ENCODE data around the gene SHE.

DNA sequence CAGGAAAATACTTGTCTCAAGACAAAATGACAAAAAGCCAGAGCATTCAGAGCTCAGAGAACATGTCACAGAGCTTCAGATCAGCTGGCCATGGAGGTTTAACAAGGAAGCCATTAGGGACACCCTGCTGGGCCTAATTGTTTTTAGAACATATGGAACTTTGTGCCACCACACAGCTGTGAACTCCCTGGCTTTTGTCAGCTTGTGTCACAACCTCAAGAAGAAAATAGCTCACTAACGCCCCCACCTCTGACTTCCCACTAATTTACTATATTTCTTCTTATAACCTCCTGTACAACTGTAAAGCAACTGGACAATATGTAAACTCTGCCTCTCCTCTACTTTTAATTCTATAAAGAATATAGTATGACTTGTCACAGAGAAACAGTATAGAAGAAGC is 21.2 kb downstream of the SHE start:
- TF ChIP-seq, protein P1, sequence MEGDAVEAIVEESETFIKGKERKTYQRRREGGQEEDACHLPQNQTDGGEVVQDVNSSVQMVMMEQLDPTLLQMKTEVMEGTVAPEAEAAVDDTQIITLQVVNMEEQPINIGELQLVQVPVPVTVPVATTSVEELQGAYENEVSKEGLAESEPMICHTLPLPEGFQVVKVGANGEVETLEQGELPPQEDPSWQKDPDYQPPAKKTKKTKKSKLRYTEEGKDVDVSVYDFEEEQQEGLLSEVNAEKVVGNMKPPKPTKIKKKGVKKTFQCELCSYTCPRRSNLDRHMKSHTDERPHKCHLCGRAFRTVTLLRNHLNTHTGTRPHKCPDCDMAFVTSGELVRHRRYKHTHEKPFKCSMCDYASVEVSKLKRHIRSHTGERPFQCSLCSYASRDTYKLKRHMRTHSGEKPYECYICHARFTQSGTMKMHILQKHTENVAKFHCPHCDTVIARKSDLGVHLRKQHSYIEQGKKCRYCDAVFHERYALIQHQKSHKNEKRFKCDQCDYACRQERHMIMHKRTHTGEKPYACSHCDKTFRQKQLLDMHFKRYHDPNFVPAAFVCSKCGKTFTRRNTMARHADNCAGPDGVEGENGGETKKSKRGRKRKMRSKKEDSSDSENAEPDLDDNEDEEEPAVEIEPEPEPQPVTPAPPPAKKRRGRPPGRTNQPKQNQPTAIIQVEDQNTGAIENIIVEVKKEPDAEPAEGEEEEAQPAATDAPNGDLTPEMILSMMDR (IDR thresholded peaks at IDR 0.05), result no peak
- no peak for TF ChIP-seq POLR2A (IDR thresholded peaks at IDR 0.05)
- no peak for TF ChIP-seq POLR2AphosphoS5 (IDR thresholded peaks at IDR 0.05)
